ENCODE measurements around the gene ROBO1.

GRCh38 chr3:79410136-79410535, 357.7 kb downstream of the ROBO1 start:
- TF ChIP-seq CTCF (optimal IDR thresholded peaks at IDR 0.05 in 1 of 3, IDR thresholded peaks at IDR 0.05 in 1 of 3, conservative IDR thresholded peaks at IDR 0.05 in 1 of 3; ENCODE audit: extremely low read depth in 1 of 3, insufficient read depth in 2 of 3, low read length in 3 of 3) (no peak), EZH2 (IDR thresholded peaks at IDR 0.05; ENCODE audit: low read length) (no peak)
